Stimulated activated CD4-positive, alpha-beta T cell treated with anti-CD3 and anti-CD28 coated beads, Interleukin-4, amount 100 ng/mL, for 24 hours (primary cell): ENCODE data around the gene TMEM219.
"Not testable (repeated sequence)": the region's sequence is repeated elsewhere in the genome, so short reads cannot be mapped to it uniquely, and the experiment has no call there.

Experiments used
- DNase-seq: peaks from one replicate; pipeline ENCODE4 v3.0.0-alpha.2; 2020

TMEM219 gene

DNA sequence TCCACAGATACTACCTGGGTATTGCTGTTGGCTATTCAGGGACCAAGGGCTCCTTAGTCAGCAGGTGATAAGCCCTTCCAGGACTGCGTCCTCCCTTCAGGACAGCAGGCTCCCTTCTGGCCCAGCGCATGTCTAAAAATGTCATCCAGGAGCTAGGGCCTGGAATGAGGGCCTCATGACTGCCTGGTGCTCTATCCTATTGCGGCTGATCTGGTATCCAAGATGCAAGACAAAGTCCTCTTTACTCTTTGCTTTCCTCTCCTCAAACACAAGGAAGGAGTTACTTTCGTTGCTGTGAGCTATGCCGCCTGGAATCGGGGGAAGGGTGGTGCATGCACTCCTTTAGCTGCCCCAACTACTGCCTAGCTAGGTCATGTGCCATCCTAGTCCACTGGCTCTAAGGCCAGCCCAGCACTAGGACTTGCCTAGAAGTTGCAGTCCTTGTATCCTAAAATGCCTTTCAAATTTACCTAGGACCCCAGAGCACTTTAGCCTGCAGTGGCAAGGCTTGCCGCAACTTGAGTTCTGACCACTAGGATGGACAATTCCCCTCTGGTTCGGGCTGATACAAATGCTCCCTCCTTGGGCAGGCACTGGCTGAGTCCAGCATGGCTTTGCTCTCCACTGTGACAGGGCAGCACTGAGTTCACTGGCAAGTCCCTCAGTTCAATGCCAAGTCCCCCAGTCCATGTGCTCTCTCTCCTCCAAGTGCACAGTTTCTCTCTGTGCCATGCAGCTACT, 10.1 kb upstream of the TMEM219 start:
- no peak for DNase-seq

DNA sequence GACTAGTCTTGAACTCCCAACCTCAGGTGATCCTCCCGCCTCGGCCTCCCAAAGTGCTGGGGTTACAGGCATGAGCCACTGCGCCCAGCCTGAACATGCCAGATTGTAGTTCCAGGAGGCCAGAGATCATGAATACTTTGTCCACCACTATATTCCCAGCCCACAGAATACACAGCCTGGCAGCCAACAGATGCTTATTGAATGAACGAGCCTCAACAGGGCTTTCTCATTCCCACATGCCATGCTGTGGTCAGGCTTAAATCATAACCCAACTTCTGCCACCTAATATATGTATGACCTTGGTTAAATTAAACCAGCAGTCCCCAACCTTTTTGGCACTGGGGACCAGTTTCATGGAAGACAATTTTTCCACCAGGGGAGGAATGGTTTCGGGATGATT, 3.1 kb upstream of the TMEM219 start:
- DNase-seq = no peak

DNA sequence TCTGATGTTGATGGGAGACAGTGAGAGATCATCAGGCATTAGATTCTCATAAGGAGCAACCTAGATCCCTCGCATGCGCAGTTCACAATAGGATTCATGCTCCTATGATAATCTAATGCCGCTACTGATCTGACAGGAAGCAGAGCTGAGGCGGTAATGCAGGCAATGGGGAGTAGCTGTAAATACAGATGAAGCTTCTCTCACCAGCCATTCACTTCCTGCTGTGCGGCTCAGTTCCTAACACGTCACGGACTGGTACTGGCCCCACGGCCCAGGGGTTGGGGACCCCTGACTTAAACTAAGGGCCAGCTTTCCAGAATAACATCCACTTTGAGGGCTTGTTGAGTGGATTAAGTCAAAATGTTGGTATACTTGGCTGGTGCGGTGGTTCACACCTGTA, 2.6 kb upstream of the TMEM219 start:
- no peak for DNase-seq

DNA sequence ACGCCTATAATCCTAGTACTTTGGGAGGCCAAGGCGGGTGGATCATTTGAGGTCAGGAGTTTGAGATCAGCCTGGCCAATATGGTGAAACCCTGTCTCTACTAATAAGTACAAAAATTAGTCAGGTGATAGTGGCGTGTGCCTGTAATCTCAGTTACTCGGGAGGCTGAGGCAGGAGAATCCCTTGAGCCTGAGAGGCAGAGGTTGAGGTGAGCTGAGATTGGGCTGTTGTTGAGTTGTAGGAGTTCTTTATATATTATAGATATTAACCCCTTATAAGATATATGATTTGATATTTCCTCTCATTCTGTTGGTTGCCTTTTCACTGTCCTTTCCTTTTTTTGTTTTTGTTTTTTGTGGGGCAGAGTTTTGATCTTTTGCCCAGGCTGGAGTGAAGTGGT, 2.1 kb upstream of the TMEM219 start:
- not testable (repeated sequence) for DNase-seq

DNA sequence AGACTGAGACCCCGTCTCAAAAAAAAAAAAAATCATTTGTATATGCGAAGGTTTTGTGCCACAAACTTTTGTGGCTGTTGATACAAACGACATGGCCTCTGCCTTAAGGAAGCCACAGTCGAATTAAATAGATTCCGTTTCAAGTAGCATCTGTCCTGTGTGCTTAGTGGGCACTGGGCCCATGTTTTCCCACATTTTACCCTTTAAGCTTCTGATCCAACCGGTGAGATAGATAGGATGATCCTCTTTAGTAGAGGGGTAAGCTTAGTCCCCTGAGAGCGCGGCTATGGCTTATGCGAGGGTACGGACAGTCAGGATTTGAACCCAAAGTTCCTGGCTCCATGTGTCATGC, 776 bp upstream of the TMEM219 start:
- no peak for DNase-seq

DNA sequence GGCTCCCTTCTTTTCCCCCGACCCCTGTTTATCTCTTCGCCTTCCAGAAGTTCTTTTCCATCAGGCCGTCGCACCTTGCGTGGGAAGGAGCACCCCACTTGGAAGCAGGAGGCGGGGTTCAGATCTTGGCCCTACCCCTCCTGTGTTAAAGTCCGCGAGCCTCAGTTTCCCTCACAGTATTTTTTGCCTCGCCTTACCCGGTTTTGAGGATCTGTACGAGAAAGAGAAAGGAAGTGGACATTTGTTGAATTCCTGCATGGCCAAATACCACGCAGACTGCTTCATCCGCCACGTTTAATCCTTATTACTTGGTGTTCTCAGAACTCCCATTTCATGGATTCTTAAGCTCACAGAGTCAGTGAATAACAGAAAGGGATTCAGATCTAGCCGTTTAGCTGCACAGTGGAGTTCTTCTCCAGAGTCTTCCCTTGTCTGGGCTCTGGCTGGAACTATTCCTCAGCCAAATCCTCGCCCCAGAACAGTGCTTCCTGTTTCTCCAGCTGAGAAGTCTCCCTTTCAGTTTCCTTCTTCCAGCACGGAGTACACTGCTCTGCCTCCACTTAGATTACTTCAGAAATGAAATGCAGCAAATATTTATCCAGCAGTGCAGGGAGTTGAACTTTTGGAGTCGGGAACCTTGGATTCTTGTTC, 590 bp downstream of the TMEM219 start:
- no peak for DNase-seq

DNA sequence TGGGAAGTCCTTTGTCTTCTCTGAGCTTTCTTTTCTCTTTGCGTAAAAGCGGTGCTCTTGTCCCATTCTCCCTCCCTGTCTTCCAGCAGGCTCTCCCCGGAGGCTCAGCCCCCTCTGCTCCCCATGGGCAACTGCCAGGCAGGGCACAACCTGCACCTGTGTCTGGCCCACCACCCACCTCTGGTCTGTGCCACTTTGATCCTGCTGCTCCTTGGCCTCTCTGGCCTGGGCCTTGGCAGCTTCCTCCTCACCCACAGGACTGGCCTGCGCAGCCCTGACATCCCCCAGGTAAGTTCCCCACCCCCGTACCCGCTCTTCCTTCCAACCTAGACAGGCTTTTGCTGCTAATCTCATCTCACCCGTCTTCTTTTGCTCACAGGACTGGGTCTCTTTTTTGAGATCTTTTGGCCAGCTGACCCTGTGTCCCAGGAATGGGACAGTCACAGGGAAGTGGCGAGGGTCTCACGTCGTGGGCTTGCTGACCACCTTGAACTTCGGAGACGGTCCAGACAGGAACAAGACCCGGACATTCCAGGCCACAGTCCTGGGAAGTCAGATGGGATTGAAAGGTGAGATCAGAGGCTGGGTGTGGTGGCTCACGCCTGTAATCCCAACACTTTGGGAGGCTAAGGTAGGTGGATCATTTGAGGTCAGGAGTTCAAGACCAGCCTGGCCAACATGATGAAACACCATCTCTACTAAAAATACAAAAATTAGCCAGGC, 1.3 kb downstream of the TMEM219 start:
- no peak for DNase-seq

DNA sequence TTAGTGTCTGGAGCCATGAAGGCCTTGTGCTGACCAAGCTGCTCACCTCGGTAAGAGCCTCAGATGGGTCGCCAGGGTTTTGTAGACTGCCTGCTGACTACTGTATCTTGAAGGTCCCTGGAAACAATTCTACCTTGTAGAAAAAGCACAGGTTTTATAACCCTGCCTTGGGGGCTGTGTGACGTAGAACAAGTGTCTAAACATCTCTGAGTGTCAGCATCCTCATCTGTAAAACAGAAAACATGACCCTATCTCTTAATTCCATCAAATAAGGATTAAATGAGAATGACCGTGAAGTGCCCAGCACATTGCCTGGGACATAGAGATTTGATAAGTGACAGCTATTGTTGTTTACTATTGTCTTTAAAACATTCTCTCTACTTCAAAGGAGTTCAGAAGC, 6.3 kb downstream of the TMEM219 start:
- no peak for DNase-seq

DNA sequence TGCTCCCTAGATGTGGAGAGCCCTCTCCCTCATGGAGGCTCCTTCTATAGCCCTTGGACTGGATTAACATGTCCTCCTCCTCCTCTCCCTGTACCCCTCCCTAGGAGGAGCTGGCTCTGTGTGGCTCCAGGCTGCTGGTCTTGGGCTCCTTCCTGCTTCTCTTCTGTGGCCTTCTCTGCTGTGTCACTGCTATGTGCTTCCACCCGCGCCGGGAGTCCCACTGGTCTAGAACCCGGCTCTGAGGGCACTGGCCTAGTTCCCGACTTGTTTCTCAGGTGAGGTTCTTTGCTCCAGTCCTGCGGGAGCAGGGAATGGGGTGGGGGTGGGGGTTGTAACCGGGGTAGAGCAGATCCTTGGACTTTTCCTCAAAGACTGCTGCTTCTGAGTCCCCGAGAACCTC, 9.4 kb downstream of the TMEM219 start:
- no peak for DNase-seq

DNA sequence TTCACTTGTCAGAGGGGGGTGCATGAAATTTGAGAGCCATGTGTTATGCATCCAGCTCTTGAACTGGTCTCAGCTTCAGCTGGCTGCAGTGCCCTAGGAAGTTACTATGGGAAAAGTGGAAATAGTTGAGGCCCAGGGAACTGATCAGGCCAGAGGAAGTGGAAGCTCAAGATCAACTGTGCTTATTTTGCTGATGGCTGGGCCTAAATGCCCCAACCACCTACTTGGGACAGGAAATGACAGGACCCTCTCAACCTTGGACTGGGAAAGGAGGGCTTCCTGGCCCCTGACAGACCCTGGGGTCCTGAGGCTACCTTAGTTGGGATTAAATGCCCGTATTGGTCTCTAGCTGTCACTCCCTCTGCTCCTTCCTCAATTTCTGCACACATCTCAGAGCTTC, 10.6 kb downstream of the TMEM219 start:
- DNase-seq = no peak

DNA sequence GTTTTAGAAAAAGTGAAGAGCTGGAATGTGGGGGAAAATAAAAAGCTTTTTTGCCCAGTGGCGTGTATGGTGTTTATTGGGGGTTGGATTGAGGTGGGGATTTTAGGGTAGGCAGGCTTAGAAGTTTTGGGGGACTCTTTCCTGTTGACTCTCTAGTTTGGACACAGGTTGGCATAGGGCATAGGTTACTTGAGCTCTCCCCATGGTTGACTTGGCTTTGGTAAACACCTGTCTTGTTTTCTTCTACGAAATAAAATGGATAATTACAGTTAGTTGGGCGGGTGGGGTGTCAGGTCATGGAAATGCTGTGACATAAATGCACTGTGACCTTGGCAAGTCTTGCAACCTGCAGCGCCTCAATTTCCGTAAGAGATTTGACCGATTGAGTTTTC, 11.1 kb downstream of the TMEM219 start:
- DNase-seq = no peak

DNA sequence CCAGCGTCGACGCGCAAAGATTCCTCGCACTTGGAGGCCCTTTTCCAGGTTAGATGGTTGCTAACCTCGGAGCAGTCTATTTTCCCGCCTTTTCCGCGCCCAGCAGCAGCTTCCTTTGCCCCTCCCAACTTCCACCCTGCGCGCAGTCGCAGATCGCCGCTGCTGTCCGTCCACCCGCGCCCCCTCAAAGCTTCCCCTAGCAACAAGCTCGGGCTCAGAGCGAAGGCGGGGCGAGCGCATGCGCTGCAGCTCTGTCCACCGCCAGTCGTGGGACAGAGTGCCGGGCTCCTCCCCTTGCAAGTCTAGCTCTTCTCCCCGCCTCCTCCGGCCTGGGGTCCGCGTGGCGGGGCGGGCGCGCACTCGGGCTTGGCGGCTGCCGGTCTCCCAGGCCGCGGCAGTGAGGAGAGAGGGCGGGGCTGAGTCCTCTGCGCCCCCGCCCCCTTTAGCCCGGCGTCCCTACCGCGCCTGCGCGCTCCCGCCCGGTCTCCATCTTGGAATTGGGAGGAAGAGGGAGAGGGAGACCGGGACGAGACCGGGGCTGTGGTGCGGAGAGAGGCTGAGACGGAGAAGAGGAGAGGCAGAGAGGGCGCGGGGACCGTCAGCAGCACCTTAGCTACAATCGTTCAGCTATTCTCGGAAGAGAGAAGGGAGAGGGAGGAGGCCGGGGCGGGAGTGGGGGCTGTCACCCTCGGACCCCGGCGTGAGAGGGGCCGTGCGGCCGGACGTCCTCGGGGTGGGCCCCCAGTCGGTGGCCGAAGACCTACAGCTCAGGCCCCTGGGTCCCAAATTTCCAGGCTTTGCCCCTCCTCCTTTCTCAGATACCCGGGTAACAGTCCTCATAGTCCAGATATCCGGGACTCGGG, 11.7 kb downstream of the TMEM219 start, which contains the start of gene TAOK2:
TAOK2 (plus strand) TSS at position 485 of the 863 bp plus-strand sequence. CDS start 3,905 bp downstream, outside the sequence.
- peak; percentile 97 for DNase-seq

DNA sequence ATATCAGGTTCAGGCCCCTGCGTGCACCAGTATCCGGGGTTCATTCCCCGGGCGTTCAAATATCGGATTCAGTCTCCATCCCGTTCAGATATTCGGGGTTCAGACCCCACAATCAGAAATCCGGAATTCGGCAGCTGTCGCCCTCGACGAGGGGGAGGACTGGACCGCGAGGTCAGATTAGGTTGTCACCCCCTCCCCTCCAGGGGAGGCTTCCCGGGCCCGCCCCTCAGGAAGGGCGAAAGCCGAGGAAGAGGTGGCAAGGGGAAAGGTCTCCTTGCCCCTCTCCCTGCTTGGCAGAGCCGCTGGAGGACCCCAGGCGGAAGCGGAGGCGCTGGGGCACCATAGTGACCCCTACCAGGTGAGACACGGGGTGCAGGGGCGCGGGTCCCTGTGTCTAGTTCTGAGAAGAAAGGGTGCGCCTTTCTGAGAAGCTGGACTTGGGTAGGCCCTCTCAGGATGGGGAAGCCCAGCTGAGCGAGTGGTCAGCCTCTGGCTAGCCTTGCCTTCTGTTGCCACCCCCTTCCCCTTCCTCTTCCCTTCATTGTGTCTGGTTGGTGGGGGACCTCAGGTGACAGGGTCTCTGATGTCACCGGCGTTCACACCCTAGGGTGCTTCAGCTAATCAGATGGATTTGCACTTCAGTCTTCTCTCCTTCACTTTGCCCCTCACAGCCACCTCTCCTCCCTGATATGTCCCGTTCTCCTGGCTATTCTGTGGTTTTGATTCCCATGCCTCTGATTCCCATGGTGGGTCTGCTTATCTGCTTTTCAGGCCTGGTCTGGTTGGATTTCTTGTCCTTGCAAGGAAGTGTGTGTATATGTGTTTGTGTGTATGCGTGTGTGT, 12.6 kb downstream of the TMEM219 start:
- no peak for DNase-seq

DNA sequence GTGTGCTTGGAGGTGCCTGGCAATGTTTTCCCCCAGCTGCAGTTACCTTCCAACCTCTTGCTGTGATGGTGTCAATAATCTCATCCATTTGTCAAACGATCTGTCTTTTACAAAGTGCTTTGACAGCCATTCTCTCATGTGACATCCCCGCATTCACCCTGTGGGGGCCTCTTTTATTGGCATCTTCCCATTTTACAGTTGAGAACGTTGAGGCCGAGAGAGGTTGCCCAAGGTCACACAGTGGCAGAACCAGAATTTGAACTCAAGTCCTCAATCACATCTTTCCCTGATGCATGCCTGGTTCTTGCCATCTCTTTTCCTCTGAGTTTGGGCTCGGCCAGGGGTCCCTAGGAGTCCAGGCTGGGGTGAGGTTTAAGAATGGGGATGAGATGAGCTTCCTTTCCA, 13.3 kb downstream of the TMEM219 start:
- DNase-seq = no peak

DNA sequence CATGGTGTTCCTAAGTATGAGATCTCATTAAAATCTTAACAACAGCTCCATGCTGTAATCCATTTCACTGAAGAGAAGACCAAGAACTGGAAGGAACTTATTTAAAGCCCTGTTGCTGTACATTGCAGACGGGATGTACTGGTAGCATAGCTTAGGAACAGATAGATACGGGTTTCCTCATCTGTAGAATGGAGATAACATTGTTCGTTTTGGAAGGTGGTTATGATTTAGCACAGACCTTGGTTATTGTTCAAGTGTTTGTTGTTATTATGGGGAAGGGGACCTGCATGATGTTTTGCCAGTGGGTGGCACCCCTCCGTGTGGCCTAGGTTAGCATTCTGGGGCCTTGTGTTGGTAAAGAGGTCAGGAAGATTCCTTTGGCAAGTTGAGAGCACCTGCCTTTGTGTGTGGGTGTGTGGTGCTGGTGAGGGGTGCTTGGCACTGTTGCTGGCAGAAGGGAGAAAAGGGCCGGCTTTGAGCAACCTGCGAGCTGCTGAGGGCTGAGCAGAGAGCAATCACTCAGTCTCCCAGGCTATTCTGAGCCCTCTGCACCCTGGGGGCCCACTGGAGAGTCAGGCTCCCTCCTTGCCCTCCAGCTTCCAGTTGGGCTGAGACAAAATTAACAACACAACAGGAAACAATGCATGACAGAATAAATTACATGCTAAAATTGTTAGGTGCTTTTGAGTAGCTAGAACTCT, 14.1 kb downstream of the TMEM219 start:
- DNase-seq = no peak

DNA sequence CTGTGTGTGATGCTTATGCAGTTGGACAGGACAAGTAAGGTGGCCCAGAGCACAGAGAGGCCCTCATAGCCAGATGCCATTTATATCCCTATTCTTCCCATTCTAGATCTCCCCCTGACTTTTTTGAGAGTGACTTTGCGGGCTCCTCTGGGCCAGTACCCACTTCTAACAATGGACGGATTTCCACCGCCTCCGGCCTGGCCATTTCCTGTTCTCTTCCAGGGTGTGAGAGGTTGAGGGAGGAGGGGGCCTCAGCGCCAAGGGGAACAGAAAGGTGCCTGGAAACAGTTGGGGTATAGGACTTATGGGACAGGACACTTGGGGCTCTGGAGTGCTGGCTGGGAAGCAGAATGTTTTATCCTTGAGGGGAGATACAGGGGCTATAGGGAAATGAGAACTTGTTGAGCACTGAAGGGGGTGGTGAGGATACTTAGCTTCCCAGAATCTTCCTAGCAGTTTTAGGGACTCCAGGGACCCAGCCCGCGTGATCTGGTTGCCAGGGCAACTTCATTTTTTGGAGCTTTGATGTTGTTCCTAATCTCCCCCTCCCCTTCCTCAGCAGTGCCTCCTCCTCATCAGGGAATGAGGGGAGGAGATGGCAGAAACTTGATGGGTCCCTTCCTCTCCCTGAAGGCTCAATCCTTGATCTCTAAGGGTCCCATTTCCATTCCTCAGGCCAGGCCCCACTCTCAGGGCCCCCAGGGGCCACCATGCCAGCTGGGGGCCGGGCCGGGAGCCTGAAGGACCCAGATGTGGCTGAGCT, 15.4 kb downstream of the TMEM219 start:
- no peak for DNase-seq

DNA sequence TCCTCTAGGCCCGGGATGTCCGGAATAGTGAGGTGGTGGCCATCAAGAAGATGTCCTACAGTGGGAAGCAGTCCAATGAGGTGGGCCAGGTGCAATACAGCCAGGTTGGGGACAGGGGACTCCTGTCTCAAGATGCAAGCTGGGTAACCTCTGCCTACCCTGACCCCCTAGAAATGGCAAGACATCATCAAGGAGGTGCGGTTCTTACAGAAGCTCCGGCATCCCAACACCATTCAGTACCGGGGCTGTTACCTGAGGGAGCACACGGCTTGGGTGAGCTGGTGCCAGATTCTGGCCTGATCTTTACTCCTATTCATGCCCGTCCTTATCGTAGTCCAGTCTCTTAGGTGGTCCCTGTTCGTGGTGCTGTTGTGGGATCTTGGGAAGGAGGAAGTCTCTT, 16.2 kb downstream of the TMEM219 start:
- no peak for DNase-seq

DNA sequence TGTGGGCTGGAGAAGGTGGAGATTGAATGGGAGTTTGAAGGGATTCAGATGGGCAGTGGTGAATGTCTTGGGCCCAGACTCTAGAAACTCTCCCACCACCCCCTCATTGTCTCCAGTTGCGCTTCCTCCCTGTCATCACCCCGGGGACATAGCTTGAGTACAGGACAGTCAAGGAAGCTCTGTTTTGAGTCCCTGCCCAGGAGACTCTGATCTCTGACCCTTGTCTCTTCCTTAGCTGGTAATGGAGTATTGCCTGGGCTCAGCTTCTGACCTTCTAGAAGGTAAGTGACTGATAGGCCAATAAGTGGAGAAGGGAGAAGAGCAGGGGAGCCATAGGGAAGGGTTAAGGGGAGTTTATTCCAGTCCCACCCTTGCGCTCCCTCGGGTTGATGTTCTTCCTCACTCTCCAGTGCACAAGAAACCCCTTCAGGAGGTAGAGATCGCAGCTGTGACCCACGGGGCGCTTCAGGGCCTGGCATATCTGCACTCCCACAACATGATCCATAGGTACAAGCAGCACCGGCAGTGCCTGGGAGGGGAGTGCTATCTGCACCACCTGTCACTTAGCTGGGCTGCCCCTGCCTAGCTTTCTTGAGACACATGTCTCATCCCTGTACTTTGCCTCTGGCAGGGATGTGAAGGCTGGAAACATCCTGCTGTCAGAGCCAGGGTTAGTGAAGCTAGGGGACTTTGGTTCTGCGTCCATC, 16.8 kb downstream of the TMEM219 start:
- DNase-seq = no peak

DNA sequence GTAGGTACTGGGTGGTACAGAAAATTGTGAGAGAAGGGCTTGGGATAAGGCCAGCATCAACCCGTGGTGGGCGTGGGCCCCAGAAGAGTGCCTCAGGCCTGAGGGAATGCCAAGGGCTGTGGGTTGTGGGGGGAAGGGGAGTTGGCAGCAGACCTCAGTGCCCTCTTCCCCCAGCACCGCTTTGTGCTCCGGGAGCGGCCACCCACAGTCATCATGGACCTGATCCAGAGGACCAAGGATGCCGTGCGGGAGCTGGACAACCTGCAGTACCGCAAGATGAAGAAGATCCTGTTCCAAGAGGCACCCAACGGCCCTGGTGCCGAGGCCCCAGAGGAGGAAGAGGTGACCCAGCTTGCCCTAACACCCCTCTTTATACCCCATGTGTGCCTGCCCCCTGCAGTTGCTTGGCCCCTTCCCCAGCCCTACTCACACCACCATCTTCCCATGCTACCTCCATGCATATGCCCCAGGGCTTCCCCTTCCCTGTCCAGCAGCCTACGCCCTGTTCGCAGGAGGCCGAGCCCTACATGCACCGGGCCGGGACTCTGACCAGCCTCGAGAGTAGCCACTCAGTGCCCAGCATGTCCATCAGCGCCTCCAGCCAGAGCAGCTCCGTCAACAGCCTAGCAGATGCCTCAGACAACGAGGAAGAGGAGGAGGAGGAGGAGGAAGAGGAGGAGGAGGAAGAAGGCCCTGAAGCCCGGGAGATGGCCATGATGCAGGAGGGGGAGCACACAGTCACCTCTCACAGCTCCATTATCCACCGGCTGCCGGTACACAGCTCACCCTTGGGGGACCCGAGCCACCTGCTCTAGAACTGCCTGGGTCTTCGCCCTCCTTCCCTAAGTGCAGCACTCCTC, 20.9 kb downstream of the TMEM219 start:
- DNase-seq = no peak
